OCI-LY7 (cell line): ENCODE measurements around the gene PRAMEF12. TPM values are rescaled to one million over a fixed set of nuclear protein-coding genes. Genes with fewer than 3 reads are reported as not detected.

Source experiments
- BruUV-seq: library from RNA; stranded (reverse); fragments of 400-500 nt; replicated peaks from 2 replicates; lab custom pipeline; 2021; lab: Mats Ljungman, UMichigan
- CTCF ChIA-PET: fragments of 300-600 bp; sonication (Branson Sonifier 250); formaldehyde crosslinking; loops from one replicate; lab custom pipeline; 2022; ENCODE audit warnings: antibody characterized with exemption; ENCODE audit not compliant: unreplicated experiment; lab: Charles Lee
- POLR2A ChIA-PET: fragments of 300-600 bp; sonication (Branson Sonifier 250); formaldehyde crosslinking; loops from one replicate; lab custom pipeline; 2022; ENCODE audit warnings: antibody characterized with exemption; lab: Charles Lee
- DNase-seq: peaks from one replicate; pipeline ENCODE4 v3.0.0-alpha.2; 2015; ENCODE audit warnings: low spot score
- H2AFZ ChIP-seq: fragments of 200-600 bp; sonication (generic), shearing (Covaris generic); 2 replicates; pipeline ENCODE4 v1.6.1; 2014; ENCODE audit warnings: mild to moderate bottlenecking, antibody characterized with exemption, low read length, moderate library complexity
- H3K27ac ChIP-seq: fragments of 200-600 bp; sonication (generic); 2 replicates; pipeline ENCODE4 v1.5.1; 2014; ENCODE audit warnings: mixed run types, low read depth, mild to moderate bottlenecking, moderate library complexity, low read length, inconsistent platforms; ENCODE audit not compliant: poor library complexity, severe bottlenecking
- H3K36me3 ChIP-seq: fragments of 200-600 bp; sonication (generic); 2 replicates; pipeline ENCODE4 v1.6.1; 2014; ENCODE audit warnings: mild to moderate bottlenecking, antibody characterized with exemption, low read length, moderate library complexity, mixed read lengths; ENCODE audit not compliant: insufficient read depth
- H3K4me1 ChIP-seq: fragments of 200-600 bp; sonication (generic); 2 replicates; pipeline ENCODE4 v1.5.1; 2014; ENCODE audit warnings: mild to moderate bottlenecking, low read length; ENCODE audit not compliant: insufficient read depth, poor library complexity, severe bottlenecking
- H3K4me2 ChIP-seq: fragments of 200-600 bp; sonication (generic); 2 replicates; pipeline ENCODE4 v1.6.1; 2014; ENCODE audit warnings: mild to moderate bottlenecking, low read length
- H3K4me3 ChIP-seq: fragments of 200-600 bp; sonication (generic); 2 replicates; pipeline ENCODE4 v1.5.1; 2014; ENCODE audit warnings: mild to moderate bottlenecking, low read depth, low read length; ENCODE audit not compliant: poor library complexity, severe bottlenecking
- H3K79me2 ChIP-seq: fragments of 200-600 bp; sonication (generic); 2 replicates; pipeline ENCODE4 v1.6.1; 2016; ENCODE audit warnings: low read depth, mild to moderate bottlenecking, low read length, moderate library complexity, mixed read lengths; ENCODE audit not compliant: insufficient read depth
- H3K9me2 ChIP-seq: fragments of 200-600 bp; sonication (generic); 2 replicates; pipeline ENCODE4 v1.6.1; 2016; ENCODE audit warnings: mild to moderate bottlenecking, low read length, mixed read lengths; ENCODE audit not compliant: insufficient read depth
- H3K9me3 ChIP-seq: fragments of 200-600 bp; sonication (generic); 2 replicates; pipeline ENCODE4 v1.6.1; 2014; ENCODE audit warnings: mild to moderate bottlenecking, mixed run types, low read length, mixed read lengths
- H4K20me1 ChIP-seq: fragments of 200-600 bp; sonication (generic); 2 replicates; pipeline ENCODE4 v1.6.1; 2014; ENCODE audit warnings: mild to moderate bottlenecking, antibody characterized with exemption, low read length, moderate library complexity, mixed read lengths; ENCODE audit not compliant: insufficient read depth
- CTCF ChIP-seq: fragments of 200-600 bp; sonication (generic); conservative IDR thresholded peaks from 2 replicates; pipeline ENCODE4 v1.5.1; 2014; ENCODE audit warnings: mild to moderate bottlenecking, antibody characterized with exemption, low read length, moderate library complexity, mixed read lengths
- EZH2phosphoT487 ChIP-seq: fragments of 200-600 bp; sonication (generic); IDR thresholded peaks from 2 replicates; pipeline ENCODE4 v1.6.1; 2018; ENCODE audit warnings: low read depth, borderline replicate concordance, mild to moderate bottlenecking, mixed run types, antibody characterized with exemption, low read length, moderate library complexity, mixed read lengths
- intact Hi-C: fragments of 100-400 bp; cut with micrococcal nuclease; formaldehyde crosslinking; loops from one replicate; pipeline ENCODE4 v1.10.0; 2022; ENCODE audit not compliant: unreplicated experiment
- total RNA-seq, 2 experiments: library from RNA; depleted of rRNA in 1 of 2; stranded (reverse); fragments of >200 nt in 1 of 2; shearing (Covaris generic) in 1 of 2; gene quantifications; 2 replicates each; pipeline ENCODE4 v1.2.3, GENCODE V29; 2014 to 2022

The PRAMEF12 gene
- total RNA-seq, 2 experiments from 2014 or later = not detected

- no peaks in the 10 kb centered on the region for H3K4me1 ChIP-seq
- H3K79me2 ChIP-seq = no peaks in the 10 kb centered on the region
- intact Hi-C loops = no loop called here
- no peak overlapping the region for H3K4me3 ChIP-seq
- H3K4me2 ChIP-seq = no peak overlapping the region
- no peaks in the 10 kb centered on the region for H3K36me3 ChIP-seq
- TF ChIP-seq EZH2phosphoT487 = no peak
- no peak for TF ChIP-seq CTCF
- ChIA-PET POLR2A (no interaction called here), CTCF (no interaction called here)
- H4K20me1 ChIP-seq = no peaks in the 10 kb centered on the region
- DNase-seq = no peak
- H3K9me2 ChIP-seq = no peaks in the 10 kb centered on the region
- H3K9me3 ChIP-seq = no peaks in the 10 kb centered on the region
- H3K27ac ChIP-seq = no peak overlapping the region
- no TSS peak for BruUV-seq
- no peak overlapping the region for H2AFZ ChIP-seq
Measured at GRCh38 chr1:12734651-12735050, 38.9 kb upstream of the PRAMEF12 start.

- no peaks in the 10 kb centered on the region for H3K36me3 ChIP-seq
- no peaks in the 10 kb centered on the region for H3K9me3 ChIP-seq
- no peak overlapping the region for H2AFZ ChIP-seq
- TF ChIP-seq EZH2phosphoT487 = no peak
- H3K27ac ChIP-seq = no peak overlapping the region
- ChIA-PET POLR2A (no interaction called here), CTCF (no interaction called here)
- intact Hi-C loops = no loop called here
- H3K79me2 ChIP-seq = no peaks in the 10 kb centered on the region
- BruUV-seq = no TSS peak
- no peaks in the 10 kb centered on the region for H3K9me2 ChIP-seq
- no peak overlapping the region for H3K4me2 ChIP-seq
- H3K4me3 ChIP-seq = no peak overlapping the region
- no peaks in the 10 kb centered on the region for H3K4me1 ChIP-seq
- H4K20me1 ChIP-seq = no peaks in the 10 kb centered on the region
- no peak for DNase-seq
Measured at GRCh38 chr1:12738934-12739333, 34.6 kb upstream of the PRAMEF12 start.

GRCh38 chr1:12739613-12740012, 33.9 kb upstream of the PRAMEF12 start:
- Histone ChIP-seq H3K4me1 (no peaks in the 10 kb centered on the region), H3K9me3 (no peaks in the 10 kb centered on the region), H3K9me2 (no peaks in the 10 kb centered on the region), H2AFZ (no peak overlapping the region), H3K4me3 (no peak overlapping the region), H3K36me3 (no peaks in the 10 kb centered on the region), H3K27ac (no peak overlapping the region), H4K20me1 (no peaks in the 10 kb centered on the region), H3K4me2 (no peak overlapping the region), H3K79me2 (no peaks in the 10 kb centered on the region)
- CTCF ChIA-PET = no interaction called here
- POLR2A ChIA-PET = no interaction called here
- TF ChIP-seq CTCF (no peak), EZH2phosphoT487 (no peak)
- no TSS peak for BruUV-seq
- DNase-seq = no peak
- intact Hi-C loops = no loop called here
